NCI-H1694 (cell line): ENCODE results near the gene OTOG.

Source experiments
- DNase-seq: peaks from one replicate; lab custom pipeline; 2025; lab: John Stamatoyannopoulos, UW

OTOG gene

GRCh38 chr11:17633987-17634775, 87.1 kb downstream of the OTOG start:
- no peak for DNase-seq

GRCh38 chr11:17634776-17635550, 87.9 kb downstream of the OTOG start:
- DNase-seq, result no peak

- DNase-seq, result no peak
Measured at GRCh38 chr11:17635551-17635938, 88.5 kb downstream of the OTOG start.

GRCh38 chr11:17636721-17637120, 89.7 kb downstream of the OTOG start:
- no peak for DNase-seq

- no peak for DNase-seq
Measured at GRCh38 chr11:17637901-17638300, 90.8 kb downstream of the OTOG start.

- no peak for DNase-seq
Measured at GRCh38 chr11:17638311-17638710, 91.3 kb downstream of the OTOG start.

- DNase-seq, result no peak
Measured at GRCh38 chr11:17639091-17639490, 92.0 kb downstream of the OTOG start.

GRCh38 chr11:17639781-17640180, 92.7 kb downstream of the OTOG start:
- no peak for DNase-seq

GRCh38 chr11:17640493-17641164, 93.6 kb downstream of the OTOG start:
- DNase-seq, result no peak

- no peak for DNase-seq
Measured at GRCh38 chr11:17641792-17642350, 94.8 kb downstream of the OTOG start.

GRCh38 chr11:17642370-17642769, 95.3 kb downstream of the OTOG start:
- DNase-seq, result no peak

- no peak for DNase-seq
Measured at GRCh38 chr11:17642980-17643379, 95.9 kb downstream of the OTOG start.

- no peak for DNase-seq
Measured at GRCh38 chr11:17643506-17644405, 96.7 kb downstream of the OTOG start.

- no peak for DNase-seq
Measured at GRCh38 chr11:17645190-17645970, 98.3 kb downstream of the OTOG start.

GRCh38 chr11:17646451-17647145, 99.5 kb downstream of the OTOG start:
- no peak for DNase-seq

GRCh38 chr11:17648528-17648927, 101.5 kb downstream of the OTOG start:
- no peak for DNase-seq

GRCh38 chr11:17649261-17649660, 102.2 kb downstream of the OTOG start:
- no peak for DNase-seq

GRCh38 chr11:17649696-17650095, 102.6 kb downstream of the OTOG start:
- DNase-seq, result no peak

GRCh38 chr11:17650127-17650911, 103.3 kb downstream of the OTOG start:
- DNase-seq, result no peak
